GM19463 (cell line): ENCODE results near the gene SLC37A1.
"Not testable (repeated sequence)": the region's sequence is repeated elsewhere in the genome, so short reads cannot be mapped to it uniquely, and the experiment has no call there.

Experiments used
- ATAC-seq: cut with Tn5 transposase; IDR thresholded peaks from one replicate; pipeline ENCODE4 v1.9.1; 2021; ENCODE audit warnings: mild to moderate bottlenecking, moderate library complexity; ENCODE audit not compliant: unreplicated experiment

SLC37A1 gene

DNA sequence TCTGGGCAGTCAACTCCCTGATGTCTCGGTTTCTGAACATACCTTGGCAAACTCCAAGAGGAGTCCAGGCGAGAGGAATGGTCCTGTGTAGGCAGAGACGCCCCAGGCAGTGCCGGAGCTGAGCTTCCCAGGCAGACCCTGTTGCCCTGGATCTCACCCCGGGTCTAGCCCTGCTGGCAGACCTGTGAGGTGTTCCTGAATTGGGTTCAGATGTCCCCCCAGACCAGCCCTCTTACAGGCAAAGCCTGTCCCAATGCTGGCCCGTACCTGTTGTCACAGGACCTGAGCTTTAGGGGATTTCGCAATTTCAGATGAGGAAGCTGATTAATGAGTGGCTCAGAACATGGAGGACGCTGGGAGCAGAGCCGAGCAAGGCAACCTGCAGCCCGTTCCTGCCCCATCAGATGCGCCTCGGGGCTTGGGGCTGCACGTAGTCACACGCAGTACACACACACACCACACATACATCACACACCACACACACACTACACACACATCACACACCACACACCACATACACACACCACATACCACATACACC lies 101.2 kb downstream of the SLC37A1 start:
- no peak for ATAC-seq

DNA sequence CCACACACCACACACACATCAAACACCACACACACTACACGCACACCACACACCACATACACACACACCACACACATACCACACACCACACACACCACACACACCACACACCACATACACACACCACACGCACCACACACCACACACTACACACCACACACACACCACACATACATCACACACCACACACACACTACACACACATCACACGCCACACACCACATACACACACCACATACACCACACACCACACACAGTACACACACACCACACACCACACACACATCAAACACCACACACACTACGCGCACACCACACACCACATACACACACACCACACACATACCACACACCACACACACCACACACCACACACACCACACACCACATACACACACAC lies 101.7 kb downstream of the SLC37A1 start:
- ATAC-seq, result not testable (repeated sequence)

DNA sequence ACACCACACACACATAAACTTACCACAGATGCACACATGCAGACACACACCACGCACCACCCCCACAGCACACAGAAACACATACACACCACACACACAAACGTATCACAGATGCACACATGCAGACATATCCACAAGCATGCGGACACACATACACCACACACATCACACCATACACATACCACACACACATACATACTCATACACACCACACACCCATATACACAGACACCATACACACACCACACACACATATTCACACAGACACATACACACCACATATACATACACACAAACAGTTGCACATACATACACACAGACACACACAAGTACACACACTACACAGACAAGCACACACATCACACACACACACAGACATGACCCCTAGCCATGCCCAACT lies 102.3 kb downstream of the SLC37A1 start:
- no peak for ATAC-seq

DNA sequence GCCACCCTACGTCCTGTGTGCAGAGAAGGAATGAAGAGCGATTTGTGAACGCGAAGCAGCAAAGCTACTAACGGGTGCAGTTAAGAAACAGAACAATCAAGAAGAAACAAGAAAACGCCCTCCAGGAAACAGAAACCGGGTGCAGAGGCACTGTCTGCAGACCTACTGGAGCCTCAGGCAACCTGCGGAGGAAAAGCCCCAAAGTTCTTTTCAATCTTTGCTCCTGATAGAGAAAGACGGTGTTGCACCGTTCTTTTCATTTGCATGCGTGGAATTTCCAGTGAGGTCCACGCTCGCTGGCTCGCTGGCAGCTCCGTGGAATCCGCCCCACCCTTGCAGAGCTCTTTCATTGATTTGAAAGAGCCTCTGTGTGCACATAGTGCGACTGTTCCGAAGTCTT lies 102.8 kb downstream of the SLC37A1 start:
- no peak for ATAC-seq

DNA sequence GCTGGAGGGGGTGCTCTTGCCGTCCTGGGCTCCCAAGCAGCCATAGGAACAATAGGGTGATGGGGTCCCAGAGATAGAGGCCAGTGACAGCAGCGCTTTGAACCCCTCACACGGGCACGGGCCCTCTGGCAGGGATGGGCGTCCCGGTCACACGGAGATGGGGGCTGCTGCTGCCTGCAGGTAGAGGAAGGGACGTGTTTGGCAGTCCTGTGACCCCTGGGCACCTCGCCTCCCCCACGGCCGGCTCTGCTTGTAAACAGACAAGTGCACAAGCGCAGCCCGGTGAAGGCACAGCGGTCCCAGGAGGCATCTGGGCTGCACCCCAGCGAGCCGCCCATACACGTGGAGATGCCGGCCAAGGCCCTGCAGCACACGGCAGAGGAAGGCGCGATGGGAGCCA lies 103.3 kb downstream of the SLC37A1 start:
- ATAC-seq, result no peak

DNA sequence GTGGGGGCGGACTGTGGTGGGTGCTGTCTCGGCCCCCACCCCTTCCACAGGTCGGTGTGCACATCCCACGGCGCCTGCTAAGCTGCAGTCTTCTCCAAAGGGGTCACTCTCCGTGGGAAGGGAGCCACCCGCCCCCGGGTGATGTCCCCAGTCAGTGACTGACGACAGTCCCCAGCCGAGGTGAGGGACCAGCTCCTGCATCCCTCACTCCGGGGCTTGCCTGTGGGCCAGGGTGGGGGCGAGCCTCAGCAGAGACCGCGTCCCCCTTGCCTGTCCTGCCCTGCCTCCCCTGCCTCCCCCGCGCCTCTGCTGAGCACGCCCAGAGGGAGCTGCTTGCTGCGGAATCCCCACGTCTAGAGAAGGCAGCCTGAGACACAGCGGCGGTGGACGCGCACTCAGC lies 103.8 kb downstream of the SLC37A1 start:
- no peak for ATAC-seq

DNA sequence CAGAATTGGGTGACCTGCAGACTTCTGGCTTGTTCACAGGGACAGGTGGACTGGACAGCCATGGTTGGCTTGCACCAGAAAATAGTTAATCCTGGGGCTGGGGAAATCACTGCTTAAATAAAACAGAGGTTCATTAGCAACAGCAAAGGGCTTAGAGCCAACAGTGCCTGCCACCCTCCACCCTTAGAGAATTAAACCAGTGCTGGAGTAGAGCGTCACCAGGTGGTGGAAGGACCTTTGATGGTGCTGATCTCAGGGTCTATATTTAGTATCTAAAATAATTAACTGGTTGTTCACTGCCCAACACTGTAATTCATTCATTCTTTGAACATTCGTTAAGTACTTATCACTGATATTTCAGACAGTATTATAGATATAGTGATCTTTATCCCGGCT lies 105.1 kb downstream of the SLC37A1 start:
- ATAC-seq, result no peak

DNA sequence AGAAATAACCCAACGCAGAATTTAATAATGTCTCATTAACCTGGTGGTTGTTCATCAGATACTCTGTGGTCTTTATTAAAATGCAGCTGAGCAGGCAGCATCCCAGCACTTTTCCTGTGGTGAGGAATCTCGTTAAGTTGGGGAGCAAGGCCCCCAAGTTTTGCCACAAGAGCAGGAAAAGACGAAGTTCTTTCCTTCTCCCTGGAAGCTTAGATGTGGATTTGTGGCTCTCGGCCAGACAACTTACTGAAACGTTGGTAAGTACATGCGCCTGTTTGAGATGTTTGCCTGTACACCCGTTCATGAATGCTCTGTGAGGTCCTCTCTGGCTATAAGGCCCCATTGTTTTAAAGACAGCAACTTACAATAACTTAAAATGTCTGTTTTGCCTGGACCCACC lies 105.5 kb downstream of the SLC37A1 start:
- no peak for ATAC-seq

DNA sequence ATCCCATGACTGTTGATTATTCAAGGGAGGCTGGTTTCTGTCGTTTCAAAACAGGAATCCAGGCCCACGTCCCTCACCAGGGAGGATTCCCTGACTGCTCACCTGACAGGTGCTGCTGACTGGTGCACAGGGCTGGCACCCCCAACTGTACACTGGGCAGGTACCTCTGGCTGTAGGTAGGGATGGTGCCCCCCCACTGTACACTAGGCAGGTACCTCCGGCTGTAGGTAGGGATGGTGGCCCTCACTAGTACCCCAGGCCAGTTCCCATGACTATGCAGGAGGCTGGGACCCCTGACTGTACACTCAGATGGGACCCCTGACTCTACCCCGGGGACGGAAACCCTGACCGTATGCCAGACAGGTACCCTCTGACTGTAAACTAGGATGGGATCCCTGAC lies 106.2 kb downstream of the SLC37A1 start:
- ATAC-seq, result no peak

DNA sequence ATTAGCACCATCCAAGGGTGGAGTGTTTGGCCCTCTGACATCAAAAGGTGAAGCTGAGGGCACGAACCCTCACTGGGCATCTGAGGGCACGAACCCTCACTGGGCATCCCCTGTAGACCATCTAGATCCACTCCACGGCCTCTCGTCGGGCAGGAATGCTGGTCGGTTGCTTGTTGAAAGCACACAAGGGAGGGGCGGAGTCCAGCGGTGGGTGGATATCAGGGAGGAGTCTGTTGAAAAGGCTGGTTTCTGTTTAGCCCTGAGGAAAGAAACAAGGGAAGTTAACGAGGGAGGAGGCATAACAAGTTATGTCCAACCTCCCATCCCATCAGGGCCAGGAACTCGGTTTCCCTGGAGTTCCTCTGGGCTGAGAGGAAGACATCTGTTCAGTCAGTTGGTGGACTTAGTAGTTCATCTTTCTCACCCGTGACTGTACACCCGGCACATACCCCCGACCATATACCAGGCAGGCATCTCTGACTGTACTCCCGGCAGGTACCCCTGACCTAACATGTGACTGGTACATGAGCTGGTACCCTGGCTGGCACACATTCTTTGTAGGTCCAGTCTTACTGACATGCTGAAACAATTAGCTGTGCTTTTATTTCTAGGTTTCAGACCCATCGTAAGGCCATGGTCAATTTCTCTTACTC lies 107.6 kb downstream of the SLC37A1 start:
- ATAC-seq, result no peak

DNA sequence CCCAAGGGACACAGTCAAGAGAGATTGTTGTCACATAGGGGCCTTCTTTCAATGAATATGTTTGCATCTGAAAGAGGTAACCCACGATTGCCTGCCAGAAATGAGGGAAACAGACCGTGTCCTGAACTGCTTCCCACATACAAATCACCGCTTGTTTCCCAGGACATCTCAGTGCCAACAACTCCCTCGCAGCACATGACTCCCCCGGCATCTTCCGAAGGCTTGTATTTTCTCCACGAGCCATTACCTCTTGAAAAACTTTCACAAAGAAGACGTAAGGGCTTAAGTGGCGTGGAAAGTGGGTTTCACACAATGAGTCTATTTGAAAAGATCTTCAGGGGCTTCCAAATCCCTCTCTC lies 108.1 kb downstream of the SLC37A1 start:
- no peak for ATAC-seq

DNA sequence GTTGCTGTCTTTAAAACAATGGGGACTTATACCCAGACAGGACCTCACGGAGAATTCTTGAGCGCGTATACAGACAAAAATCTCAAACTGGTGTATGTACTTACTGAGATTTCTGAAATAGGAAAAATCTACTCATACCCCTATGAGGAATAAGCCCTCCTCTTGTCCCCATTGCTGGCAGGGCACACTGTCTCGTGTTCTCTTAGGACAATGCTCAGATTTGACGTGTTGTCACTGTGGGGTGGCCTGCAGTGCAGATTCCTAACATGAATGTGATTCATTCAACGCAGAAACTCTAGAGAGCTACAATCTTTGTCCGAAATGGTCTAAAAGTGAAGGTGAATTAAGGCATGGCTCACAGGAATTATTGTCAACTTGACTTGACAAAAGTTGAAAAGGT lies 108.6 kb downstream of the SLC37A1 start:
- ATAC-seq, result no peak

DNA sequence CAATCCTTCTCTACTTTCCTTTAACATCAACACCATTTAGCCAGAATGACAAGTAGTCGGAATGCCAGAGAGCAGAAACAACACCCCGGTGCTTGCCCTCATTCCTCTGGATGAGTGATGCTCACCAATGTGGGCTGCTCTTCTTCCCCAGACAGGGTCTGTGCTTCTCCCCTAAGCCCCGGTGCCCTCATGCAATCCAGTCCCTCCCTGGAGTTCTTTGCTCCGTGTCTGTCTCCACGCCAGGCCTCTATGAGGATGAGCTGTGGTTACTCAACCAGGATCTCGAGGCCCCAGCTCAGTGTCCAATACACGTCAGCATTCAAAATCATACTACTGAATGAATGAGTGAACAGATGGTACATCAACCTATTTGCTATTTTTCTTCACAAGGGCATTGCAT lies 110.0 kb downstream of the SLC37A1 start:
- no peak for ATAC-seq

DNA sequence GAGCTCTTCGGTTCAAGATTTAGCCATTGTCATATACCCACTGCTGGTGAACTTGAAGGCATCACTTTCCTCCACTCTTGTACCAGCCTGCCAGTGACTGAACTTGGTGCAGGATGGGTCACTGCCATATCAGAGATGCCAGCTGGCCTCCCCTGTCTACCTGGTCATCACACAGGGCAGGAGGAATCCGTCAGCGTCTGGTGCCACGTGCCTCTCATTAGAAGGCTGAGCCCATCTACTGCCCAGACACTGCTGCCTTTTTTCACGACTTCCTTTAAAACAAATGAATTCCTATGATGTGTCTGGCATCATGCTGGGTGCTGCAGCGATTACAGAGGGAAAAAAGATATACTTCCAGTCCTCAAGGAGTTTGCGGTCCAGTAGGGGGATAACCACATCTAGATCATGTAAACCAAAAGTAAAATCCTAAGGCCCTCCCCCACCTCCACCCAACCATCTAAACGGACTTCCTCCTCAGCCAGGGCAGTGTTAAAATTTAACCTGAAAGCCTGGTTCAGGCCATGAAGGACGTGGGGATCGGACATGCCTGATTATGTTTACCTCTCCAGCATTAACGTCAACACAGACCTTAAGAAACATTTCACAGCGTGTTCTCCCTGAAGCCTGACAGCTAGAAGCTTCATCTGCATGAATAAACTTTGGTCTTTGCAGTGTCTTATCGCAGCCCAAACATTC lies 110.6 kb downstream of the SLC37A1 start:
- no peak for ATAC-seq

DNA sequence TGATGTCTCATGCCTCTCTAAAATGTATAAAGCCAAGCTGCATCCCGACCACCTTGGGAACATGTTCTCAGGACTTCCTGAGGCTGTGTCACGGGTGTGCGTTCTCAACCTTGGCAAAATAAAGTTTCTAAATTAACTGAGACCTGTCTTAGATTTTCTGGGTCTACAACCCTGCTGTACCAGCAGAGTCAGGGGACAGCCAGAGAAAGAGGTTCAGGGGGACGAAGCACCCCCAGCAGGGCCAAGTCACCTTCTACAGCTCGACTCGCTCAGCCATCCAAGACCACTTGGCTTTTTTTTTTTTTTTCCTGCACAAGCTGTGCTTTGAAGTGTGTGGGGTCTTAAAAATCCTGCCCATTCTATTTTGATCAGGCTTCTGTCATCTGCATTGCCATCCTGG lies 111.3 kb downstream of the SLC37A1 start:
- ATAC-seq, result no peak

DNA sequence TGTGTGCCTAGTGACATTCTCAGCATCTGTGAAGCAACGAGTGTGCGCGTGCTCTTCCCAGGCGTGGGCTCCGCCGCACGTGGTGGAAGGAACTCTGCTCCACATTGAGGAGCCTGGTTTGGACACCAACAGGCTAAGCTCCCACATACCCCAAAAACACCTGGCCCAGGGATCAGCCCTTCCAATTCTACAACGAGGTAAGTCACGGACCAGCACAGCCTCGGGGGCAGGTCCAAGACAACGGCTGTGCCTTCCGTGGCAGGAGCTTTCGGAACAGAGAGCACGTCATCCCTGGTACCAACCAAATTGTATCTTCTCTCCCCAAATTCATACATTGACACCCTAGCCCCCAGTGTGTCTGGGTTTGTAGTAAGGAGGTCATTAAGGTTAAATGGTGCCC lies 112.5 kb downstream of the SLC37A1 start:
- ATAC-seq, result no peak

DNA sequence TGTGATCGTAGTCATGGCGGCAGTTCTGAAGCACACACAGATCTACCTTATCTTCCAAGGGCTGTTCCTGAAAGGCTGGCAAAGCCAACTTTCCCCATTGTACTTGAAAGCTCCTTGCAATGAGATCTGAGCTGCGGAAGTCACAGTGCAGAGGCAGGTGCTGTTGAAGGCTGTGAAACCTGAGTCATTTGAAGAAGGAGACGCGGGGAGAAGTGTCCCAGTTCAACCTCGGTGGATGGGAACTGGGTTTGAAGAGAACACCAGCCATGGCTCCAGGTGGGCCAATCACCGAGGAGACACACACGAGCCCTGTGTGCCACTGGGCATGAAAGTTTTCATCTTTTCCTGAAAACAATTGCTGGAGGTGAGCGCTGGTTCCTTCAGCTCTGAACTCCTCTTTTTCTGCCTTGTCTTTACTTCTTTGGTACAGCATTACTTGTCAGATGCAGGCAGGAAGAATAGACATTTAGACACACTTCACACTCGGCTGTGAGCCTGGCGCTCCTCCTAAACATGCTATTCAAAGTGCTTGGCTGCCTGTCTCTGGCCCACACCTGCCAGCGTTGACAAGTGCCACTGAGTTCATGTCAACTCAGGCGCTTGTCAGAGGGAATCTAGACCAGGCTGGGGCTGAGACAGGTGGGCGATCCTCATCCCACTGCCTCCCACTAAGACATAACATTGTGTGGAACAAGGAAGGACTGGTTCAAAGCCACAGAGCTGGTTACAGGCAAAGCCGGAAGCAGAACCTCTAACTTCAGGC lies 114.1 kb downstream of the SLC37A1 start:
- no peak for ATAC-seq

DNA sequence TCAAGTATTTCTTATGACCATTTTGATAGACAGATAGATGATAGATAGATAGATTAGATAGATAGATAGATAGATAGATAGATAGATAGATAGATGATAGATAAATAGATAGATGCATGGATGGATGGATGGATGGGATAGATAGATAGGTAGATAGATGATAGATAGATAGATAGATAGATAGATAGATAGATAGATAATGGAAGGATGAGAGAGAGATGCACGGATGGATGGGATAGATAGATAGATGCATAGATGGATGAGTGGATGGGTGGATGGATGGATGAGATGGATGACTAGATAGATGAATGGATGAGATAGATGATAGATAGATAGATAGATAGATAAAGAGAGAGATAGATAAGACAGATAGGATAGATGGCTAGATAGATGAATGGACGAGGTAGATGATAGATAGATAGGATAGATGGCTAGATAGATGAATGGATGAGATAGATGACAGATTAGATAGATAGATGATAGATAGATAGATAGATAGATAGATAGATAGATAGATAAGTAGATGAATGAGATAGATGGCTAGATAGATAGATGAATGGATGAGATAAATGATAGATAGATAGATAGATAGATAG lies 114.9 kb downstream of the SLC37A1 start:
- not testable (repeated sequence) for ATAC-seq

DNA sequence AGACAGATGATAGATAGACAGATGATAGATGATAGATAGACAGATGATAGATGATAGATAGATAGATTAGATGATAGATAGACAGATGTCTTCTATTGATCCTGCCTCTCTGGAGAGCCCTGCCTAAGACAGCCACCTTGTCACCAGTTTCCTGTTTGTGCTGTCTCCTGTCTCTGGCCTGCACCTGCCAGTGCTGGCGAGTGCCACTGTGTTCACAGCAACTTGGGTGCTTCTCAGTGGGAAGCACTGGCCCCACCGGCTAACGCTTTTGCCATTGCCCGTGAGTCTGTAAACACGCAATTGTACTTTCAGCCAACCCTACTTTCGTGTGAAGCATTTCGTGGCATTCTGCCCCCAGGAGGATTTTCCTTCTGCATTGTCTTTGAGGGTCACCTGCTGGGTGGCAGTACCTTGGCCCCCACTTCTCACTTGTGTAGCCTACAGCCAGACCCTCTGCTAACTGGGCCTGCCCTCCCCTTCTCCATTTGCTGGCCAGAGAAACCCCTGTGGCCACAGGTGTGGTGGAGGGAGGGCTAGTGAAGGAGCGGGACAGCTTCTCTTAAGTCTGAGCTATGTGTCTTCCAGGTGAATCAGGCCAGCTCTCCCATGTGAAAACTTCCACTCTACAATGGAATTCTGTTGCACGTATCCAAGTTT lies 116.4 kb downstream of the SLC37A1 start:
- no peak for ATAC-seq

DNA sequence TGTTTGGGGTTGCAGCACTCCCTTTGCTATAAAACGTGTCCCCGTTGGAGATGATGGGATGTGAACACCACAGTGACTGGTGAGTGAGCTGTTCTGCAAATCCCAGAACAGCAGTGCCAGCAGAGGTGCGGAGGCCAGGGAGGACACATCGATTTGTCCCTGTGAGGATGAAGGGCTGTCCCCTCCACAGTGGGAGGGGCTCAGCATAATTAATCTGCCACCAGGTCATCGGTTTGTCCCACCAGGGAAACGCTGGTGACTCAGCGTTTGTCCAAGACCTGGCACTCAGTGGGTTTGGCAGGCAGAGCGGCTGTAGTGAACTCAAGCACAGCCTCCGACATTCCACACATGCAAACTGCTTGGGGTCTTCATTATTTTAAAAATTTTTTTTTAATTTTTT lies 117.0 kb downstream of the SLC37A1 start:
- no peak for ATAC-seq
